Measurements from ENCODE around the gene PCED1B. TPM values are rescaled to one million over a fixed set of nuclear protein-coding genes. Genes with fewer than 3 reads are reported as not detected.

PCED1B gene
- total and polyA plus RNA-seq, 12 donors: 0.49 to 4.8 (median 0.88) TPM

- Histone ChIP-seq H3K36me3 (peaks cover 0 to 16% (median 0%) of the 10 kb centered on the region in 9 donors), H3K4me1 (peaks cover 0 to 29% (median 12%) of the 10 kb centered on the region in 9 donors), H3K27ac (peak overlapping the region in 2 of 10 donors; percentile 32 to 79), H3K4me3 (no peak overlapping the region), H3K9me3 (no peaks in the 10 kb centered on the region), H3K27me3 (no peaks in the 10 kb centered on the region)
- WGBS, 2 donors: 66 to 71% methylated on average over 1 of the region's 1 CpG
- intact Hi-C loops (cut with DNase I): no loop called here
- TF ChIP-seq CTCF (IDR thresholded peaks at IDR 0.05): no peak
- peak in 1 of 8 donors; percentile 53 for ATAC-seq
- no peak for DNase-seq
These were observed 158.4 kb downstream of the PCED1B start for GRCh38 chr12:47237751-47238211.

GRCh38 chr12:47238669-47239114 is 159.3 kb downstream of the PCED1B start:
- H3K27ac ChIP-seq: no peak overlapping the region
- no peak overlapping the region for H3K4me3 ChIP-seq
- H3K27me3 ChIP-seq: no peaks in the 10 kb centered on the region
- TF ChIP-seq CTCF (IDR thresholded peaks at IDR 0.05): no peak
- H3K36me3 ChIP-seq: peaks cover 0 to 10% (median 0%) of the 10 kb centered on the region in 9 donors
- ATAC-seq (peak in 1 of 8 donors; percentile 24), DNase-seq (no peak)
- H3K9me3 ChIP-seq: no peaks in the 10 kb centered on the region
- intact Hi-C loops (cut with DNase I): no loop called here
- H3K4me1 ChIP-seq: peaks cover 0 to 29% (median 12%) of the 10 kb centered on the region in 9 donors

- intact Hi-C loops (cut with DNase I): no loop called here
- Histone ChIP-seq H3K4me3 (no peak overlapping the region), H3K36me3 (no peaks in the 10 kb centered on the region), H3K4me1 (peaks cover 0 to 14% (median 0%) of the 10 kb centered on the region in 9 donors), H3K27me3 (no peaks in the 10 kb centered on the region), H3K27ac (no peak overlapping the region), H3K9me3 (no peaks in the 10 kb centered on the region)
- DNase-seq (no peak), ATAC-seq (no peak)
- 98 to 100% methylated on average over 2 of the region's 2 CpGs for WGBS, 2 donors
- no peak for TF ChIP-seq CTCF (IDR thresholded peaks at IDR 0.05)
These were observed 163.0 kb downstream of the PCED1B start for GRCh38 chr12:47242426-47242825.

- Histone ChIP-seq H3K27ac (no peak overlapping the region), H3K27me3 (no peaks in the 10 kb centered on the region), H3K36me3 (no peaks in the 10 kb centered on the region), H3K4me1 (peaks cover 0 to 3% (median 0%) of the 10 kb centered on the region in 9 donors), H3K4me3 (no peak overlapping the region), H3K9me3 (no peaks in the 10 kb centered on the region)
- no peak for DNase-seq
- no peak for TF ChIP-seq CTCF (IDR thresholded peaks at IDR 0.05)
- 37 to 66% methylated on average over 2 of the region's 2 CpGs for WGBS, 2 donors
- ATAC-seq: no peak
- intact Hi-C loops (cut with DNase I): no loop called here
These were observed 165.4 kb downstream of the PCED1B start for GRCh38 chr12:47244835-47245234.
